ENCODE results near the gene ATG9A.

DNA sequence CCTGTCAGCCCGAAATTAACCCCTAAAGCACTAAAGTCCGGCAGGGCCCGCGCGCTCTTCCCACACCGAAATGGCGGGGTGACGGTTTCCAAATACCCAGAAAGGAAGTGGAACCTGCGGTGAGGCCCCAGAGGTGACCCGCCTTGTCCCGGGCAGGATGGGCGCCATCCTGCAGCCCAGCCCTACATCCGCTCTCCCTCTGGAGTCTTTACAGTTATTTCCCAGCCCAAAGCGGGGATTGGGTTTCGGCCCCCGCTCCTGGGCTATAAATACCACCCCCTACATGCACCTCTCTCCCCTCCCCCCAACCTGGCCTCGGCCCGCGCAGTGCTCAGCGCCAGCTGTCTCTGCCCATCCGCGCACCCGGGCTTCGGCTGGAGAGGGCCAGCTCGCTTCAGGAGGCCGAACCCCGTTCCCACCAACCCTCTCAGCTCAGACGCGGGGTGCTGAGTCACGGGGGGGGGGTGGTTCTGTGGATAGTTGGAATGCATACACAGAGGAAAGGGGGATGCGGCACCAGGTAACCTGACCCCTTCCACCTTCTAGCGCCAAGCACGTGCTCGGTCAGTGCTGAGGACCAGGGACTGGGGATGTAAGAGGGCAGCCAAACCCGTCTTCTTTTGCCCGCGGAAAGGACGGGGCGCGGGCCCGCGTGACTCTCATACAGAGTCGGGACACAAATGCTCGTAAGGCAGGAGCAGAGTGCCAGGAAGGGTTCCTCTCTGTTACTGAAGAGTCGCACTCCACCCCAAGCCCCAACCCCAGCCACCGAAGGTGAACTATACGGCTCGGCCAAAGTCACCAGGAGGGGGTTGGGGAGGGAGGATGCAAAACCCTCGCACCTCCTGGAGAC, 23.7 kb upstream of the ATG9A start, which contains the start of gene TUBA4B:
- no peak; the same call in 1 of the 2 replicates for TF ChIP-seq POLR2A (IDR thresholded peaks at IDR 0.05; ENCODE audit: low read depth, low read length)
- TF ChIP-seq TAF1 (IDR thresholded peaks at IDR 0.05; ENCODE audit: borderline replicate concordance, low read depth, low read length): no peak

Data from GM12892 (cell line).